ENCODE measurements around the gene DNAH1.

The DNAH1 gene

DNA sequence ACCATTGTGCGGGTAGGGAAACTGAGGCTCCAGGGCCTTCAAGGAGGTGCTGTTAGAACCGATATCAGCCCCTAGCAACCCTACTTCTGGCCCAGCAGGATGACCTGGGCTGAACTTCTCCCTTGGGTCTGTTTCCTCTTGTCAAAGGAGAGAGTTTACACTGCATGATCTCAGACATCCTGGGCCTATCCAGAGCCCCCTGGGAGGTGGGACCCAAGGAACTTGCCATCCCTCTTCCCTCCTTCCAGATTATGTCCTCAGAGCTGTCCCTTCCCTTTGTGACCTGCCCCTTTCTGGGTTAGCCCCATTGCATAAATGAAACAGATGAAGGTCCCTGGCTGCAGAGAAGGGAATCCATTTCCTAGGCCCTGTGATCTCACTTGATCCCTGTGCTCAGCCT is 12.3 kb upstream of the DNAH1 start:
- TF ChIP-seq TEAD4 (IDR thresholded peaks at IDR 0.05): no peak
- TF ChIP-seq, protein P1, sequence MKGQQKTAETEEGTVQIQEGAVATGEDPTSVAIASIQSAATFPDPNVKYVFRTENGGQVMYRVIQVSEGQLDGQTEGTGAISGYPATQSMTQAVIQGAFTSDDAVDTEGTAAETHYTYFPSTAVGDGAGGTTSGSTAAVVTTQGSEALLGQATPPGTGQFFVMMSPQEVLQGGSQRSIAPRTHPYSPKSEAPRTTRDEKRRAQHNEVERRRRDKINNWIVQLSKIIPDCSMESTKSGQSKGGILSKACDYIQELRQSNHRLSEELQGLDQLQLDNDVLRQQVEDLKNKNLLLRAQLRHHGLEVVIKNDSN (IDR thresholded peaks at IDR 0.05): no peak
- no peak for TF ChIP-seq EGR1 (IDR thresholded peaks at IDR 0.05)
- TF ChIP-seq, protein P2, sequence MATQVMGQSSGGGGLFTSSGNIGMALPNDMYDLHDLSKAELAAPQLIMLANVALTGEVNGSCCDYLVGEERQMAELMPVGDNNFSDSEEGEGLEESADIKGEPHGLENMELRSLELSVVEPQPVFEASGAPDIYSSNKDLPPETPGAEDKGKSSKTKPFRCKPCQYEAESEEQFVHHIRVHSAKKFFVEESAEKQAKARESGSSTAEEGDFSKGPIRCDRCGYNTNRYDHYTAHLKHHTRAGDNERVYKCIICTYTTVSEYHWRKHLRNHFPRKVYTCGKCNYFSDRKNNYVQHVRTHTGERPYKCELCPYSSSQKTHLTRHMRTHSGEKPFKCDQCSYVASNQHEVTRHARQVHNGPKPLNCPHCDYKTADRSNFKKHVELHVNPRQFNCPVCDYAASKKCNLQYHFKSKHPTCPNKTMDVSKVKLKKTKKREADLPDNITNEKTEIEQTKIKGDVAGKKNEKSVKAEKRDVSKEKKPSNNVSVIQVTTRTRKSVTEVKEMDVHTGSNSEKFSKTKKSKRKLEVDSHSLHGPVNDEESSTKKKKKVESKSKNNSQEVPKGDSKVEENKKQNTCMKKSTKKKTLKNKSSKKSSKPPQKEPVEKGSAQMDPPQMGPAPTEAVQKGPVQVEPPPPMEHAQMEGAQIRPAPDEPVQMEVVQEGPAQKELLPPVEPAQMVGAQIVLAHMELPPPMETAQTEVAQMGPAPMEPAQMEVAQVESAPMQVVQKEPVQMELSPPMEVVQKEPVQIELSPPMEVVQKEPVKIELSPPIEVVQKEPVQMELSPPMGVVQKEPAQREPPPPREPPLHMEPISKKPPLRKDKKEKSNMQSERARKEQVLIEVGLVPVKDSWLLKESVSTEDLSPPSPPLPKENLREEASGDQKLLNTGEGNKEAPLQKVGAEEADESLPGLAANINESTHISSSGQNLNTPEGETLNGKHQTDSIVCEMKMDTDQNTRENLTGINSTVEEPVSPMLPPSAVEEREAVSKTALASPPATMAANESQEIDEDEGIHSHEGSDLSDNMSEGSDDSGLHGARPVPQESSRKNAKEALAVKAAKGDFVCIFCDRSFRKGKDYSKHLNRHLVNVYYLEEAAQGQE (IDR thresholded peaks at IDR 0.05; ENCODE audit: low read depth): no peak
- no peak for TF ChIP-seq EP300 (IDR thresholded peaks at IDR 0.05; ENCODE audit: borderline replicate concordance)
- no peak for TF ChIP-seq ZBTB7A (IDR thresholded peaks at IDR 0.05; ENCODE audit: low read depth)
- no peak for TF ChIP-seq YY1 (IDR thresholded peaks at IDR 0.05; ENCODE audit: low read depth)
- TF ChIP-seq, protein P3, sequence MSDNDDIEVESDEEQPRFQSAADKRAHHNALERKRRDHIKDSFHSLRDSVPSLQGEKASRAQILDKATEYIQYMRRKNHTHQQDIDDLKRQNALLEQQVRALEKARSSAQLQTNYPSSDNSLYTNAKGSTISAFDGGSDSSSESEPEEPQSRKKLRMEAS (IDR thresholded peaks at IDR 0.05): no peak
- TF ChIP-seq RAD21 (IDR thresholded peaks at IDR 0.05; ENCODE audit: low read depth): no peak
- no peak for TF ChIP-seq TCF12 (IDR thresholded peaks at IDR 0.05; ENCODE audit: low read depth)
- TF ChIP-seq NFIC (IDR thresholded peaks at IDR 0.05): no peak
- TF ChIP-seq FOXM1 (IDR thresholded peaks at IDR 0.05; ENCODE audit: borderline replicate concordance, low read depth): no peak
- no peak for TF ChIP-seq CEBPB (IDR thresholded peaks at IDR 0.05)
- TF ChIP-seq TAF1 (IDR thresholded peaks at IDR 0.05; ENCODE audit: low read depth): no peak

DNA sequence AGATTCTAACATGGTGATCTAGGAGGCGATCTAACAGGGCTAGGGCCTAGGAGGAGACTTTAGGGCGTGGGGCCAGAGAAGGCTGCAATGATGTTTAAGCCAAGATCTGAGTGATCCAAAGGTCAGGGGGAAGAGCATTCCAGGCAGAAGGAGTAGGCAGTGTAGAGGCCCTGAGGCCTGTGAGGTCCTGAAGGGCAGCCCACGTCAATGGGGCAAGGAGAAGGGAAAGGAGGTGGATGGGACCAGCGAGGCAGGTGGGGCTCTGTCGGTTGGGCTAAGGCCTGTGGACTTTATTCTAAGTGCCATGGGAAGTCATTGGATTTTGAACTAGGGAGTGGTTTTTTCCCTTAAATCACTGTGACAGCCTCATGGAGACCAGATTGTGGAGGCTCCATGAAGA is 10.2 kb upstream of the DNAH1 start:
- TF ChIP-seq NFIC (IDR thresholded peaks at IDR 0.05) (no peak), EP300 (IDR thresholded peaks at IDR 0.05; ENCODE audit: borderline replicate concordance) (no peak), FOXM1 (IDR thresholded peaks at IDR 0.05; ENCODE audit: borderline replicate concordance, low read depth) (no peak), YY1 (IDR thresholded peaks at IDR 0.05; ENCODE audit: low read depth) (no peak), CEBPB (IDR thresholded peaks at IDR 0.05) (no peak), ZBTB7A (IDR thresholded peaks at IDR 0.05; ENCODE audit: low read depth) (no peak), TEAD4 (IDR thresholded peaks at IDR 0.05) (no peak)
- TF ChIP-seq, protein P2 (IDR thresholded peaks at IDR 0.05; ENCODE audit: low read depth): no peak

DNA sequence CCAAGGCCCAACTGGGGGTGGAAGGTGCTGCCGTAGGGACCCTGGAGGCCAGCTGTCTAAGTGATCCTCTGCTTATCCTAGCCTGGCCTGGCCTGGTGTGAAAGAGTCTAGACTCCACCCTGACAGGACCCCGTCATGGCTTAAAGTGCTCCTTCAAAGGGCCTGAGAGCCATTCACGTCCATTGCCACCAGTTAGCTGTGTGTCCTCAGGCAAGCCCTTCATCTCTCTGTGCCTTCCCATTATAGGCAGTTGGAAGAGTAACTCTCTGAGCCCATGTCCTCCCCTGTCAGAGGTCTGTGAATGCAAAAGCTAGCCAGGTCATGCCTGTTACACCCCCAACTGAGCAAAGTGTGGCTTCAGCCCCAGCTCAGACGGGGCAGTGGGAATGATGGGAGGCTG is 9.1 kb upstream of the DNAH1 start:
- TF ChIP-seq CREB1 (IDR thresholded peaks at IDR 0.05; ENCODE audit: low read depth) (no peak), EGR1 (IDR thresholded peaks at IDR 0.05) (no peak), TEAD4 (IDR thresholded peaks at IDR 0.05) (no peak), ZBTB7A (IDR thresholded peaks at IDR 0.05; ENCODE audit: low read depth) (no peak), FOXM1 (IDR thresholded peaks at IDR 0.05; ENCODE audit: borderline replicate concordance, low read depth) (no peak), EP300 (IDR thresholded peaks at IDR 0.05; ENCODE audit: borderline replicate concordance) (no peak), CEBPB (IDR thresholded peaks at IDR 0.05) (no peak), RAD21 (IDR thresholded peaks at IDR 0.05; ENCODE audit: low read depth) (no peak), NFIC (IDR thresholded peaks at IDR 0.05) (no peak), TAF1 (IDR thresholded peaks at IDR 0.05; ENCODE audit: low read depth) (no peak), TCF12 (IDR thresholded peaks at IDR 0.05; ENCODE audit: low read depth) (no peak), YY1 (IDR thresholded peaks at IDR 0.05; ENCODE audit: low read depth) (no peak)
- TF ChIP-seq, protein P1 (IDR thresholded peaks at IDR 0.05): no peak
- TF ChIP-seq, protein P2 (IDR thresholded peaks at IDR 0.05; ENCODE audit: low read depth): no peak
- TF ChIP-seq, protein P3 (IDR thresholded peaks at IDR 0.05): no peak

DNA sequence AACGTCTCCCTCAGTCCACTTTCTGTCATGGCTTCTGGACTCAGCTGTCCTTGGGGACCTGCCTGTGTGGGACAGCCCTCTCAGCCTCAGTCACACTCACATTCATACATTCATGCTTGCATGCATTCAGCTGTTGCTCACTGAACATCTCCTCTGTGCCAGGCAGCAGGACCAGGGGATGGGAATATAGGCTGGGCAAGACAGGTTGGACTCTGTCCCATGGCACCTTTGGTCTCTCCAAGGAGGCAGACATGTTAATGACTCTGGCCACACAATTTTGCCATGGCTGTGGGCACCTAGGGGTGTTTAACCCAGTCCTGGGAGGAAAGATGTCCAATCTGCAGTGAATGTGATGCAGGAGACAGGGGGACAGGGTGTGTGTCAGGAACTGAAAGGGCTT is 7.8 kb upstream of the DNAH1 start:
- TF ChIP-seq NFIC (IDR thresholded peaks at IDR 0.05): no peak
- TF ChIP-seq TAF1 (IDR thresholded peaks at IDR 0.05; ENCODE audit: low read depth): no peak
- TF ChIP-seq, protein P2 (IDR thresholded peaks at IDR 0.05; ENCODE audit: low read depth): no peak
- no peak for TF ChIP-seq YY1 (IDR thresholded peaks at IDR 0.05; ENCODE audit: low read depth)
- no peak for TF ChIP-seq FOXM1 (IDR thresholded peaks at IDR 0.05; ENCODE audit: borderline replicate concordance, low read depth)
- TF ChIP-seq, protein P3 (IDR thresholded peaks at IDR 0.05): no peak
- no peak for TF ChIP-seq TEAD4 (IDR thresholded peaks at IDR 0.05)
- TF ChIP-seq, protein P1 (IDR thresholded peaks at IDR 0.05): no peak
- TF ChIP-seq EP300 (IDR thresholded peaks at IDR 0.05; ENCODE audit: borderline replicate concordance): no peak
- TF ChIP-seq RAD21 (IDR thresholded peaks at IDR 0.05; ENCODE audit: low read depth): no peak
- no peak for TF ChIP-seq TCF12 (IDR thresholded peaks at IDR 0.05; ENCODE audit: low read depth)
- TF ChIP-seq CEBPB (IDR thresholded peaks at IDR 0.05): no peak
- no peak for TF ChIP-seq CREB1 (IDR thresholded peaks at IDR 0.05; ENCODE audit: low read depth)
- no peak for TF ChIP-seq EGR1 (IDR thresholded peaks at IDR 0.05)
- TF ChIP-seq ZBTB7A (IDR thresholded peaks at IDR 0.05; ENCODE audit: low read depth): no peak

Measured in Ishikawa (cell line).